GM18526 (cell line): Measurements from ENCODE around the gene OR2M4.

Experiments used
- POLR2A ChIP-seq: IDR thresholded peaks from 3 replicates; pipeline ENCODE4 v1.6.1; 2011; ENCODE audit not compliant: insufficient read length; ENCODE audit errors: extremely low read depth

OR2M4 gene, protein sequence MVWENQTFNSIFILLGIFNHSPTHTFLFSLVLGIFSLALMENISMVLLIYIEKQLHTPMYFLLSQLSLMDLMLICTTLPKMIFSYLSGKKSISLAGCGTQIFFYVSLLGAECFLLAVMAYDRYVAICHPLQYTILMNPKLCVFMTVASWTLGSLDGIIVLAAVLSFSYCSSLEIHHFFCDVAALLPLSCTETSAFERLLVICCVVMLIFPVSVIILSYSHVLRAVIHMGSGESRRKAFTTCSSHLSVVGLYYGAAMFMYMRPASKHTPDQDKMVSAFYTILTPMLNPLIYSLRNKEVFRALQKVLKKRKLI

DNA sequence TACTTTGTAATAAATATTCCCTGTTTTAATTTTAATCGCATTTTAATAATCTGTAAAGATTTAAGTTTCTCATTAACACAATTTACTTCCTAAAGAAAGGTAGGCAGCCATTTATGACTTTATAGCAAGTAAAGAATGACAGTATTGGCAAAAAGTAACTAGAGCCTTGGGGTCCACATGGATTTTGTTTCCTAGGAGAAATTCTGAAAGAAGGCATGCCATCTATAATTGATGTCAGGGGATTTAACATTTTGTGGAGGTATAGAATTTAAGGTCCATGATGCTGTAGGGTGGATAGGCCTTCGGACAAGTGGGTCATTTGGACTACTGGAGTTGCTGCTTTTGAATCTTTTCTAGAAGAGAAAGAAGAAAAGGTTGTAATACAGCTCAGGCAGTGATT is at the start of gene OR2M4:
Gene OR2M4, plus strand, starts transcription at position 301 of the 400 bp plus-strand sequence. CDS start 7,512 bp downstream, outside the sequence.
- no peak for TF ChIP-seq POLR2A

GRCh38 chr1:248183996-248184395 is 47.2 kb upstream of the OR2M4 start:
- no peak for TF ChIP-seq POLR2A

DNA sequence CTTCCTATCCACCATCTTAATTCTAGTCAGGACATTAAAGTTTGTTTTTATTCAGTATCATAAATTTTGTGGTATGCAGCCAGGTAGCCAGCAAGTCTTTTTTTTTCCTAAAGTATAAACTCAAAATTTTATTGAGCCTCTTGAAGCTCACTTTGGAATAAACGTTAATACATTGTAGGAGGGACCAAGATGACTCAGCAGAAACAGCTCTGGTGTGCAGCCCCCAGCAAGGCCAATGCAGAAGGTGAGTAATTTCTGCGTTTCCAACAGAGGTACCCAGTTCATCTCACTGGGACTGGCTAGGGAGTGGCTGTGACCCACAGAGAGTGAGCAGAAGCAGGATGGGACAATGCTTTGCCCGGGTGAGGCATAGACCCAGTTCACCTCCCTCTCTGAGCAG is 43.9 kb upstream of the OR2M4 start:
- no peak for TF ChIP-seq POLR2A

GRCh38 chr1:248189026-248189425 is 42.2 kb upstream of the OR2M4 start:
- TF ChIP-seq POLR2A, result no peak

DNA sequence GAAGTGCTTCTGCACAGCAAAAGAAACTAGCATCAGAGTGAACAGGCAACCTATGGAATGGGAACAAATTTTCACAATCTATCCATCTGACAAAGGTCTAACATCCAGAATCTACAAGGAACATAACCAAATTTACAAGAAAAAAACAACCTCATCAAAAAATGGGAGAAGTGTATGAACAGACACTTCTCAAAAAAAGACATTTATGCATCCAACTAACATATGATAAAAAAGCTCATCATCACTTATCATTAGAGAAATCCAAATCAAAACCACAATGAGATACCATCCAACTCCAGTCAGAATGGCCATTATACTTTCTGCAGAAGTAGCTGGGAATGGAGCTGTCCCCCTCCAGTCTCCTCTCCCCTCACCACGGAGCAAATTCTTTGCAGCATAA is 37.1 kb upstream of the OR2M4 start:
- no peak for TF ChIP-seq POLR2A

- TF ChIP-seq POLR2A, result no peak
Measured at GRCh38 chr1:248196965-248197364, 34.3 kb upstream of the OR2M4 start, which contains the start of gene OR2M3. TSS of gene OR2M3 (plus strand) at chr1:248197265. CDS start at chr1:248203068, 5,803 bp downstream.

DNA sequence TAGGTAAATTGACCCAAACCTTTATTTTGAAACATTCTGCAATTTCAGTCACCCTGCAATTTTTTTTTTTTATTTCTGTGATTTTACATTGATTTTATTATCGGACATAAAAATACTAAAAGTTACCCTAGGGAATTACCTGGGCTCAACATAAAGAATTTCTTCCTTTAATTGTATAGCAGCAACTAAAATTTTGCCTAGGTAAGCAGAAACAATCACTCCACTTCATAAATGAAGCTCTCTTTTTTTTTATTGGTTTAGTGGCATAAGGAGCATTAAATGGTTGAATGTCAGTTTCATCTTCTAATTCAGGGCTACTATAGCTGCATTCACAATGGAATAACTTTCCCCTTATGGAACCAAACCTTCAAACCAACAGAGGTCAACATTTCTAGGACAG is 15.3 kb upstream of the OR2M4 start:
- no peak for TF ChIP-seq POLR2A

DNA sequence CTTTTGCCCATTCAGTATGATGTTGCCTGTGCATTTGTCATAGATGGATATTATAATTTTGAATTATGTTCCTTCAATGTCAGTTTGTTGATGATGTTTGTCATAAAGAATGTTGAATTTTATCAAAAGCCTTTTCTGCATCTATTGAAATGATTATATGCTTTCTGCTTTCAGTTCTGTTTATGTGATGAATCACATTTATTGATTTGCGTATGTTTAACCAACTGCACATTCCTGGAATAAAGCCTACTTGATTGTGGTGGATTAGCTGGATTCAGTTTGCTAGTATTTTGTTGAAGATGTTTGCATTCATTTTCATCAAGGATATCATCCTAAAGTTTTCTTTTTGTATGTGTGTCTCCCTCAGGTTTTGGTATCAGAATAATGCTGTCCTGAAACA is 5.7 kb upstream of the OR2M4 start:
- TF ChIP-seq POLR2A, result no peak

- TF ChIP-seq POLR2A, result no peak
Measured at GRCh38 chr1:248229360-248229908, 1.8 kb upstream of the OR2M4 start.

DNA sequence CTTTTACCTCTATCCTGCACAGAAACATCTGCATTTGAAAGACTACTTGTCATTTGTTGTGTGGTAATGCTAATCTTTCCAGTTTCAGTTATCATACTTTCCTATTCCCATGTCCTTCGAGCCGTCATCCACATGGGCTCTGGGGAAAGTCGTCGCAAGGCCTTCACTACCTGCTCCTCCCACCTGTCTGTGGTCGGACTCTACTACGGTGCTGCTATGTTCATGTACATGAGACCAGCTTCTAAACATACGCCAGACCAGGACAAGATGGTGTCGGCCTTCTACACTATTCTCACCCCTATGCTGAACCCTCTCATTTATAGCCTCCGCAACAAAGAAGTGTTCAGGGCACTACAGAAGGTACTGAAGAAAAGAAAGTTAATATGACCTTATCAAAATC is 8.3 kb downstream of the OR2M4 start:
- no peak for TF ChIP-seq POLR2A

GRCh38 chr1:248243204-248243603 is 12.0 kb downstream of the OR2M4 start:
- TF ChIP-seq POLR2A, result no peak

DNA sequence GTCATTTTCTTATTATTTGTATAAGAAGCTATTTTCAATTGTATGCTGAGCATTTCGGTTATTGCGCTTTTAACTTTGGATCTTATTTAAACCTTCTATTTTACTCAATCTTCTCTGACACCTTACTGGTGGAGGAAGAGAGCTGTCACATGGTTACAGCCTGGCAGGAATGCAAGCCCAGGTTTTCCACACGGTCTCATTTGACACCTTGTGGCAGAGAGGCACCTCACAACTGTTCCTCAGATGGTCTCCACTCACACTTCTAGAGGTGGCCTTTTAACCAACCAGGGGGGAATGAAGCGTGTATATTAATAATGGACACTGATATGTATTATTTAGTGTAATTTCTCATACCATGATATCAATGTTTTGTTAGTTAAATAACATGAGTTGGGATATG is 37.0 kb downstream of the OR2M4 start:
- no peak for TF ChIP-seq POLR2A

- TF ChIP-seq POLR2A, result no peak
Measured at GRCh38 chr1:248277876-248278275, 46.7 kb downstream of the OR2M4 start, which contains the start of gene OR2T33. TSS of gene OR2T33 (minus strand) at chr1:248277976. CDS start at chr1:248273814, 4,162 bp downstream.

GRCh38 chr1:248288391-248288790 is 57.2 kb downstream of the OR2M4 start:
- TF ChIP-seq POLR2A, result no peak
